Body of pancreas (tissue), 4 donors: ENCODE results near the gene NCAM2. TPM values are rescaled to one million over a fixed set of nuclear protein-coding genes. Genes with fewer than 3 reads are reported as not detected.

Experiments
- ATAC-seq: fragments of 150-250 bp; one replicate; pipeline ENCODE4 v1.9.1; 2016
- DNase-seq, 4 donors: peaks; one replicate each; pipeline ENCODE4 v3.0.0-alpha.2; 2019
- H3K27ac ChIP-seq, 4 donors: fragments of 200-600 bp; sonication (generic); 1 replicate in 3 of 4; 2 replicates in 1 of 4; pipeline versions ENCODE4 v1.5.1 to v1.6.1; 2016 to 2019; ENCODE audit warnings: mild to moderate bottlenecking in 1 of 4, mixed read lengths in 1 of 4, moderate library complexity in 1 of 4
- H3K27me3 ChIP-seq, 2 donors: fragments of 200-600 bp; sonication (generic); one replicate each; pipeline ENCODE4 v1.6.0; 2016; ENCODE audit warnings: mild to moderate bottlenecking in 1 of 2
- H3K36me3 ChIP-seq, 2 donors: fragments of 200-600 bp; sonication (generic); replicated peaks in 1 of 2; 2 replicates each; pipeline ENCODE4 v1.5.1; 2016; ENCODE audit warnings: low read depth in 2 of 2; ENCODE audit not compliant: insufficient read depth in 1 of 2
- H3K4me1 ChIP-seq: fragments of 200-600 bp; sonication (generic); one replicate; pipeline ENCODE4 v1.6.0; 2016
- H3K4me3 ChIP-seq, 2 donors: fragments of 200-600 bp; sonication (generic); 1 replicate in 1 of 2; 2 replicates in 1 of 2; pipeline ENCODE4 v1.5.1; 2016 to 2019
- H3K9me3 ChIP-seq, 3 donors: fragments of 200-600 bp; sonication (generic); 1 replicate in 2 of 3; 2 replicates in 1 of 3; pipeline ENCODE4 v1.5.1; 2016
- CTCF ChIP-seq, 7 experiments: fragments of 450-650 bp in 4 of 7; fragments of 200-600 bp in 3 of 7; sonication (generic) in 3 of 7; IDR thresholded peaks; one replicate each; pipeline ENCODE4 v1.5.1; 2016 to 2019; ENCODE audit warnings: antibody characterized with exemption in 7 of 7
- POLR2A ChIP-seq, 3 donors: fragments of 450-650 bp; IDR thresholded peaks; one replicate each; pipeline ENCODE4 v1.6.1; 2016; ENCODE audit warnings: antibody characterized with exemption in 3 of 3, mild to moderate bottlenecking in 2 of 3
- WGBS, 2 donors: methylation state at CpG; one replicate each; pipeline ENCODE4 v1.1.5; 2017; 5-methylcytosine and 5-hydroxymethylcytosine counted together
- intact Hi-C: fragments of 100-400 bp; cut with DNase I; formaldehyde crosslinking; loops from one replicate; pipeline ENCODE4 v1.15.1; 2023
- total RNA-seq, 2 donors: library from RNA; depleted of rRNA; stranded (reverse); fragments of >200 nt; gene quantifications; one replicate each; pipeline ENCODE4 v1.1.0, GENCODE V29; 2016

The NCAM2 gene
- total RNA-seq, 2 donors from 2014 or later, result under 0.01 to 0.26 TPM

GRCh38 chr21:21366277-21366676, 368.1 kb downstream of the NCAM2 start:
- intact Hi-C loops, result no loop called here
- ATAC-seq, result no peak
- Histone ChIP-seq H3K4me3 (no peak overlapping the region), H3K9me3 (no peaks in the 10 kb centered on the region), H3K36me3 (no peaks in the 10 kb centered on the region), H3K27ac (no peak overlapping the region), H3K27me3 (no peaks in the 10 kb centered on the region), H3K4me1 (no peaks in the 10 kb centered on the region)
- TF ChIP-seq CTCF (IDR thresholded peaks at IDR 0.05) (no peak), POLR2A (IDR thresholded peaks at IDR 0.05) (no peak)
- no peak for DNase-seq

GRCh38 chr21:21367583-21367982, 369.4 kb downstream of the NCAM2 start:
- no peak for ATAC-seq
- TF ChIP-seq POLR2A (IDR thresholded peaks at IDR 0.05), result no peak
- TF ChIP-seq CTCF (IDR thresholded peaks at IDR 0.05), result no peak

GRCh38 chr21:21373969-21374368, 375.8 kb downstream of the NCAM2 start:
- intact Hi-C loops, result no loop called here
- DNase-seq (no peak), ATAC-seq (no peak)
- 35 to 37% methylated on average over 1 of the region's 1 CpG for WGBS, 2 donors
- H3K4me3 ChIP-seq, result no peak overlapping the region
- H3K9me3 ChIP-seq, result no peaks in the 10 kb centered on the region
- H3K27me3 ChIP-seq, result no peaks in the 10 kb centered on the region
- H3K4me1 ChIP-seq, result no peaks in the 10 kb centered on the region
- TF ChIP-seq POLR2A (IDR thresholded peaks at IDR 0.05) (no peak), CTCF (IDR thresholded peaks at IDR 0.05) (no peak)
- no peaks in the 10 kb centered on the region for H3K36me3 ChIP-seq
- no peak overlapping the region for H3K27ac ChIP-seq

More at GRCh38 chr21:21367583-21367982, 369.4 kb downstream of the NCAM2 start:
- no peak overlapping the region for H3K4me3 ChIP-seq
- H3K9me3 ChIP-seq, result no peaks in the 10 kb centered on the region
- intact Hi-C loops, result no loop called here
- H3K27me3 ChIP-seq, result no peaks in the 10 kb centered on the region
- no peak for DNase-seq
- H3K4me1 ChIP-seq, result no peaks in the 10 kb centered on the region
- no peak overlapping the region for H3K27ac ChIP-seq
- H3K36me3 ChIP-seq, result no peaks in the 10 kb centered on the region

- no peak for DNase-seq
- WGBS, 2 donors, result 65 to 77% methylated on average over 3 of the region's 3 CpGs
- TF ChIP-seq CTCF (IDR thresholded peaks at IDR 0.05) (no peak), POLR2A (IDR thresholded peaks at IDR 0.05) (no peak)
- H3K36me3 ChIP-seq, result no peaks in the 10 kb centered on the region
- no peaks in the 10 kb centered on the region for H3K9me3 ChIP-seq
- no peak overlapping the region for H3K27ac ChIP-seq
- ATAC-seq, result no peak
- no peaks in the 10 kb centered on the region for H3K4me1 ChIP-seq
- intact Hi-C loops, result no loop called here
- no peaks in the 10 kb centered on the region for H3K27me3 ChIP-seq
- H3K4me3 ChIP-seq, result no peak overlapping the region
These were observed 384.9 kb downstream of the NCAM2 start for GRCh38 chr21:21383126-21383525.

- no peaks in the 10 kb centered on the region for H3K9me3 ChIP-seq
- no peak overlapping the region for H3K4me3 ChIP-seq
- DNase-seq (no peak), ATAC-seq (no peak)
- no peaks in the 10 kb centered on the region for H3K4me1 ChIP-seq
- 56 to 62% methylated on average over 3 of the region's 3 CpGs for WGBS, 2 donors
- no peaks in the 10 kb centered on the region for H3K36me3 ChIP-seq
- TF ChIP-seq POLR2A (IDR thresholded peaks at IDR 0.05), result no peak
- TF ChIP-seq CTCF (IDR thresholded peaks at IDR 0.05), result no peak
- intact Hi-C loops, result no loop called here
- no peaks in the 10 kb centered on the region for H3K27me3 ChIP-seq
- no peak overlapping the region for H3K27ac ChIP-seq
These were observed 386.8 kb downstream of the NCAM2 start for GRCh38 chr21:21384977-21385376.
